Fibroblast of skin of left biceps (primary cell): Measurements from ENCODE around the gene ETAA1.
A peak's percentile ranks its signal among the peaks of the same experiment; 100 is the strongest.

Experiments used
- DNase-seq, 2 experiments: peaks; one replicate each; pipeline ENCODE4 v3.0.0-alpha.2; 2013; ENCODE audit warnings: low read depth in 2 of 2

ETAA1 gene

DNA sequence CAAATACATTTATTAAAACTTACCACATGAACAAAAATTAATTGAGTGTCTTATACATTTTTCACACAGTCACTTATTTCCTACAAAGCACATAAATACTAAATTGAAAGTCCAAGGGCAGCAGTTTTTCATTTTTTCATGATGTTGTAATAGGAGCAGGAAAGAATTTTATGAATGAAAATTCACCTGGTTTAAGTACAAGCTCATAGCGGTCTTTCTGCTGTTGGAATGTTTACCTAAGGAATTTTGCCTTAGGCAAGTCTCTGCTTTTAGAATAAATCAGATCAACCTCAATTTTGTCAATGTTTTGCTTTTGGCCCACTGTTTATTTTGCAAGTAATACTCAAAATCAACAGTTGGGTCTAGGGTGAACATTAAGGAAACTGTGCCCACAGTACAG, 40.0 kb downstream of the ETAA1 start:
- no peak for DNase-seq

GRCh38 chr2:67438337-67438736, 41.2 kb downstream of the ETAA1 start:
- DNase-seq: no peak

DNA sequence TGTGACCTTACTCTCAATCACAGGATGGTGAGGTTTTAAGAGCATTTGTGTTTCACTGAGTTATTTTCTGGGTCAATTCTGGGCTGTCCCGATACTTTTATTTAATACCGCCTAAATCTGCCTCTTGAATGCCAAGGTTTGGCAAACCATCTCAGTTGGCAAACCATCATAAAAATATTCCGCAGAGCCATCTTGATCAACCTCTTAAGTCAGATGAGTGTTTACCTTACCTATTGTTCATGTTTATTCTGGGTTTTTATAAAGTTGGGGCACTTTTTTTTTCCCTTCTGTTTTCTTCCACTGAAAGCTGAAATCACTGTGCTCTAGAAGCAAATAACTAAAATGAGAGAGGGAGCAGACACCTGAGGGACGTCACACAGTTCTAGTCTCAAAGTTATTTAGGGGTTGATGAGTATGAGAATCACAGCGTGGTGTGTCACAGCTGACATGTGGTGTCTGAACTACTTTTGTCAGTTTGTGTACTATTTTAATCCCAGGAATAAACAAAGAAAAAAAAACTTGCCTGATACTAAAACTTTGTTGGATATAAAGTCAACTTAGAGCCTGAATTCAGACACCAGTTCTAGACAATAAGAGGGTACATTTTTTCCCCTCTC, 48.6 kb downstream of the ETAA1 start:
- DNase-seq: no peak

GRCh38 chr2:67446491-67446911, 49.4 kb downstream of the ETAA1 start:
- DNase-seq: no peak

- DNase-seq: no peak
Measured at GRCh38 chr2:67448648-67449047, 51.5 kb downstream of the ETAA1 start.

DNA sequence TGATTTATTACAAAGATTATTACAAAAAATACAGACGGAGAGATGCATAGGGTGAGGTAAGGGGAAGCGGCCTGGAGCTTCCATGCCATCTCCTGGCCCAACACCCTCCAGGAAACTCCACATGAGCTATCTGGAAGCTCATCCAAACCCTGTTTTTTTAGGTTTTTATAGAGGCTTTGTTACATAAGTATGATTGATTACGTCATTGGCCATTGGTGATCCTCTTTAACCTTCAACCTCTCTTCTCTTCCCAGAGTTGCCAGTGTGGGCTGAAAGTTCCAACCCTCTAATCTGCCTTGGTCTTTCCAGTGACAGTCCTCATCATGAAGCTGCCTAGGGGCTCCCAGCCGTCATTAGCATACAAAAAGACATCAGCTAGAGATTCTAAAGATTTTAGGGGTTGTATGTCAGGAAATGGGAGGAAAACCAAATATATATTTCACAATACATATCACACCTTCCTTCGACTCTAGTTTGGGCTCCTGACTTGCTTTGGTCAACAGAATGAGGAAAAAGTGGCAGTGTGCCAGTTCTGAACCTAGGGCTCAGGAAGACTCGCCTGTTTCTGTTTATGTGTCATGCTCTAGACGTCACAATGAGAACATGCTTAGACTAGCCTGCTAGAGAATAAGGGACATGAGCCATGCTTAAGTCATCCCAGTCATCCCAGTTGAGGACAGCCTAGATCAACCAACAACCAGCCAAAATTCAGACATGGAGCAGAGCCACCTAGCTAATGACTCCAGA, 54.1 kb downstream of the ETAA1 start:
- DNase-seq: peak in 1 of 2 experiments; percentile 3

DNA sequence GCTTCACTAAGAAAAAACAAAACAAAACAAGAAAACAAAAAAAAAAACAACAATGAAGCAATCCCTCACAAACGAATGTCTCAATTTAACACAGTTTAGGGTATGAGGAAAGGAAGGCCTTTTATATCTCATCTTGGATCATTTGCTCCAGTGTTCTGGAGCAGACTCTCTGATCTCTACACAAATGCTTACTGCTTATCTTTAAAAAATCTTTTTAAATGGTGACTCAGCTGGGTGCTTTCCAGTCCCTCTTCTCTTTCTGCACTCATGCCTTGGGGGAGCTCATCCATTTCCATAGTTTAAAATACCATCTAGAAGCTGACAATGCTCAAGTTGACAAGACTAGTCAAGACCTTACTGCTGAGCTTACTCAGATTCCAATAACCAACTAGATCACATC, 56.2 kb downstream of the ETAA1 start:
- no peak for DNase-seq

- DNase-seq: no peak
Measured at GRCh38 chr2:67455219-67456142, 58.3 kb downstream of the ETAA1 start.

- no peak for DNase-seq
Measured at GRCh38 chr2:67456428-67456827, 59.3 kb downstream of the ETAA1 start.

GRCh38 chr2:67457699-67458098, 60.6 kb downstream of the ETAA1 start:
- no peak for DNase-seq

GRCh38 chr2:67459761-67460160, 62.6 kb downstream of the ETAA1 start:
- no peak for DNase-seq
